Measurements from ENCODE around the gene TOX3. TPM values are rescaled to one million over a fixed set of nuclear protein-coding genes. Genes with fewer than 3 reads are reported as not detected.

TOX3 gene
- total and polyA plus RNA-seq, 2 of the 13 experiments (the other 11 are each of a cell fraction or from before 2014, with no cell fraction given) = 14.5 to 98.6 TPM

- peak; percentile 88 for TF ChIP-seq RERE (CRISPR knock-in tag; IDR thresholded peaks at IDR 0.05; ENCODE audit: low read depth)
- no peak for TF ChIP-seq ZNF75D (CRISPR knock-in tag; IDR thresholded peaks at IDR 0.05; ENCODE audit: borderline replicate concordance)
- TF ChIP-seq, protein P1, sequence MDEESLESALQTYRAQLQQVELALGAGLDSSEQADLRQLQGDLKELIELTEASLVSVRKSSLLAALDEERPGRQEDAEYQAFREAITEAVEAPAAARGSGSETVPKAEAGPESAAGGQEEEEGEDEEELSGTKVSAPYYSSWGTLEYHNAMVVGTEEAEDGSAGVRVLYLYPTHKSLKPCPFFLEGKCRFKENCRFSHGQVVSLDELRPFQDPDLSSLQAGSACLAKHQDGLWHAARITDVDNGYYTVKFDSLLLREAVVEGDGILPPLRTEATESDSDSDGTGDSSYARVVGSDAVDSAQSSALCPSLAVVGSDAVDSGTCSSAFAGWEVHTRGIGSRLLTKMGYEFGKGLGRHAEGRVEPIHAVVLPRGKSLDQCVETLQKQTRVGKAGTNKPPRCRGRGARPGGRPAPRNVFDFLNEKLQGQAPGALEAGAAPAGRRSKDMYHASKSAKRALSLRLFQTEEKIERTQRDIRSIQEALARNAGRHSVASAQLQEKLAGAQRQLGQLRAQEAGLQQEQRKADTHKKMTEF (CRISPR knock-in tag; IDR thresholded peaks at IDR 0.05) = peak; percentile 98
- TF ChIP-seq PAF1 (CRISPR knock-in tag; IDR thresholded peaks at IDR 0.05) = no peak
- TF ChIP-seq PCBP2 (optimal IDR thresholded peaks at IDR 0.05; ENCODE audit: low read depth, low read length, poor library complexity, severe bottlenecking) = no peak
- TF ChIP-seq ZNF335 (CRISPR knock-in tag; IDR thresholded peaks at IDR 0.05) = peak; percentile 71; the same call in 1 of the 2 replicates
- TF ChIP-seq, protein P2, sequence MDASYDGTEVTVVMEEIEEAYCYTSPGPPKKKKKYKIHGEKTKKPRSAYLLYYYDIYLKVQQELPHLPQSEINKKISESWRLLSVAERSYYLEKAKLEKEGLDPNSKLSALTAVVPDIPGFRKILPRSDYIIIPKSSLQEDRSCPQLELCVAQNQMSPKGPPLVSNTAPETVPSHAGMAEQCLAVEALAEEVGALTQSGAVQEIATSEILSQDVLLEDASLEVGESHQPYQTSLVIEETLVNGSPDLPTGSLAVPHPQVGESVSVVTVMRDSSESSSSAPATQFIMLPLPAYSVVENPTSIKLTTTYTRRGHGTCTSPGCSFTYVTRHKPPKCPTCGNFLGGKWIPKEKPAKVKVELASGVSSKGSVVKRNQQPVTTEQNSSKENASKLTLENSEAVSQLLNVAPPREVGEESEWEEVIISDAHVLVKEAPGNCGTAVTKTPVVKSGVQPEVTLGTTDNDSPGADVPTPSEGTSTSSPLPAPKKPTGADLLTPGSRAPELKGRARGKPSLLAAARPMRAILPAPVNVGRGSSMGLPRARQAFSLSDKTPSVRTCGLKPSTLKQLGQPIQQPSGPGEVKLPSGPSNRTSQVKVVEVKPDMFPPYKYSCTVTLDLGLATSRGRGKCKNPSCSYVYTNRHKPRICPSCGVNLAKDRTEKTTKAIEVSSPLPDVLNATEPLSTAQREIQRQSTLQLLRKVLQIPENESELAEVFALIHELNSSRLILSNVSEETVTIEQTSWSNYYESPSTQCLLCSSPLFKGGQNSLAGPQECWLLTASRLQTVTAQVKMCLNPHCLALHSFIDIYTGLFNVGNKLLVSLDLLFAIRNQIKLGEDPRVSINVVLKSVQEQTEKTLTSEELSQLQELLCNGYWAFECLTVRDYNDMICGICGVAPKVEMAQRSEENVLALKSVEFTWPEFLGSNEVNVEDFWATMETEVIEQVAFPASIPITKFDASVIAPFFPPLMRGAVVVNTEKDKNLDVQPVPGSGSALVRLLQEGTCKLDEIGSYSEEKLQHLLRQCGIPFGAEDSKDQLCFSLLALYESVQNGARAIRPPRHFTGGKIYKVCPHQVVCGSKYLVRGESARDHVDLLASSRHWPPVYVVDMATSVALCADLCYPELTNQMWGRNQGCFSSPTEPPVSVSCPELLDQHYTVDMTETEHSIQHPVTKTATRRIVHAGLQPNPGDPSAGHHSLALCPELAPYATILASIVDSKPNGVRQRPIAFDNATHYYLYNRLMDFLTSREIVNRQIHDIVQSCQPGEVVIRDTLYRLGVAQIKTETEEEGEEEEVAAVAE (CRISPR knock-in tag; IDR thresholded peaks at IDR 0.05; ENCODE audit: borderline replicate concordance) = peak; percentile 77; the same call in 1 of the 2 replicates
- no peak for TF ChIP-seq REL (CRISPR knock-in tag; conservative IDR thresholded peaks at IDR 0.05)
- no peak for TF ChIP-seq ZNF180 (CRISPR knock-in tag; IDR thresholded peaks at IDR 0.05; ENCODE audit: borderline replicate concordance, low read depth)
- TF ChIP-seq MAFG (CRISPR knock-in tag; IDR thresholded peaks at IDR 0.05) = no peak
- no peak; the same call in 1 of the 2 replicates for TF ChIP-seq ZNF350 (CRISPR knock-in tag; IDR thresholded peaks at IDR 0.05; ENCODE audit: borderline replicate concordance, low read depth)
- TF ChIP-seq ZFP36L1 (CRISPR knock-in tag; IDR thresholded peaks at IDR 0.05) = no peak
- peak; percentile 65; the same call in 1 of the 2 replicates for TF ChIP-seq ATF1 (CRISPR knock-in tag; IDR thresholded peaks at IDR 0.05)
- TF ChIP-seq ZNF557 (CRISPR knock-in tag; IDR thresholded peaks at IDR 0.05) = 0 out of 2 replicates have a peak, but pooled peaks have one; percentile 92
- TF ChIP-seq NONO (IDR thresholded peaks at IDR 0.05) = no peak
- TF ChIP-seq NONO (CRISPR knock-in tag; conservative IDR thresholded peaks at IDR 0.05) = peak; percentile 66; the same call in 1 of the 2 replicates
- no peak for TF ChIP-seq NFE2L2 (IDR thresholded peaks at IDR 0.05; ENCODE audit: low read length)
- TF ChIP-seq, protein P3, sequence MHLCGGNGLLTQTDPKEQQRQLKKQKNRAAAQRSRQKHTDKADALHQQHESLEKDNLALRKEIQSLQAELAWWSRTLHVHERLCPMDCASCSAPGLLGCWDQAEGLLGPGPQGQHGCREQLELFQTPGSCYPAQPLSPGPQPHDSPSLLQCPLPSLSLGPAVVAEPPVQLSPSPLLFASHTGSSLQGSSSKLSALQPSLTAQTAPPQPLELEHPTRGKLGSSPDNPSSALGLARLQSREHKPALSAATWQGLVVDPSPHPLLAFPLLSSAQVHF (CRISPR knock-in tag; IDR thresholded peaks at IDR 0.05) = no peak
- TF ChIP-seq ARNT2 (CRISPR knock-in tag; IDR thresholded peaks at IDR 0.05; ENCODE audit: low read depth) = no peak; the same call in 1 of the 2 replicates
These were observed 148.4 kb downstream of the TOX3 start (continued) for GRCh38 chr16:52398491-52398960.
